ENCODE measurements around the gene SLC4A5.

The SLC4A5 gene

DNA sequence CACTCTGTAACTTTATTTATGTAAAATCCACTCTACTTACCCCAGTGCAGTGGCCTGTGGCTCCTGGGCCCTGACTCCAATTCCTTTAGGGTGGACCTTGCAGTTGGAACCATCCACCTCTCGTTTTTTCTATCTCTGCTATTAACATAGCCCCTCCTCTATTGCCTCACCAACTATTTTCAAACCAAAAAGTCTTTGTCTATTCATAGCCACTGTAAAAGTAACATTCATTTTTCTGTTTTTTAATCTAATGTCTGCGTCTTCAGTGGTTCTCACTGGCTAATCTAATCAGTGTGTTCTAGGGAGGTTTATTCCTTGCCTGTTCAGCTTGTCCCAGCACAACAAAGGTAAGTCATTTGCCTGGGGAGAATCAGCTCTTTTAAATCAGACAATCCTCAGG lies at the start of gene SLC4A5:
TSS of gene SLC4A5 (minus strand) at position 101 of the 400 bp plus-strand sequence. CDS start 28,393 bp downstream, outside the sequence.
- H3K4me1 ChIP-seq (ENCODE audit: insufficient read depth, low read length), result no peaks in the 10 kb centered on the region
- no peak within 1 kb of the TSS for H3K4me3 ChIP-seq (ENCODE audit: low read depth in 1 of 2, low read length in 2 of 2)
- H3K9ac ChIP-seq (ENCODE audit: low read length), result no peak within 1 kb of the TSS
- peaks cover 3% of the 10 kb centered on the region for H3K36me3 ChIP-seq (ENCODE audit: insufficient read depth, low read length)
- H3K27ac ChIP-seq (ENCODE audit: low read depth, low read length), result no peak within 1 kb of the TSS
- no peaks in the 10 kb centered on the region for H3K9me3 ChIP-seq (ENCODE audit: low read length)
- no peaks in the 10 kb centered on the region for H3K27me3 ChIP-seq (ENCODE audit: control insufficient read depth in 1 of 2, insufficient read depth in 2 of 2, low read length in 2 of 2)

DNA sequence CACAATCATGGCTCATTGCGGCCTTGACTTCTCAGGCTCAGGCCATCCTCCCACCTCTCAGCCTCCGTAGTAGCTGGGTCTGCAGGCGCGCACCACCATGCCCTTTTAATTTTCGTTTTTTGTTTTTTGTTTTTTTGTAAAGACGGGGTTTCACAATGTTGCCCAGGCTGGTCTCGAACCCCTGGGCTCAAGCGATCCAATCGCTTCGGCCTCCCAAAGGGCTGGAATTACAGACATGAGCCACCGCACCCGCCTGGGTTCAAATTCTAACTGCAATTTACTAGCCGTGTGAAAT lies 49.2 kb upstream of the SLC4A5 start:
- Histone ChIP-seq H3K27ac (ENCODE audit: low read depth, low read length) (peak overlapping the region; percentile 79), H3K36me3 (ENCODE audit: insufficient read depth, low read length) (no peaks in the 10 kb centered on the region), H3K4me1 (ENCODE audit: insufficient read depth, low read length) (peaks cover 36% of the 10 kb centered on the region), H3K4me3 (ENCODE audit: low read depth in 1 of 2, low read length in 2 of 2) (peak overlapping the region; percentile 72 to 80), H3K9ac (ENCODE audit: low read length) (no peak overlapping the region), H3K9me3 (ENCODE audit: low read length) (no peaks in the 10 kb centered on the region), H3K27me3 (ENCODE audit: control insufficient read depth in 1 of 2, insufficient read depth in 2 of 2, low read length in 2 of 2) (no peaks in the 10 kb centered on the region)

DNA sequence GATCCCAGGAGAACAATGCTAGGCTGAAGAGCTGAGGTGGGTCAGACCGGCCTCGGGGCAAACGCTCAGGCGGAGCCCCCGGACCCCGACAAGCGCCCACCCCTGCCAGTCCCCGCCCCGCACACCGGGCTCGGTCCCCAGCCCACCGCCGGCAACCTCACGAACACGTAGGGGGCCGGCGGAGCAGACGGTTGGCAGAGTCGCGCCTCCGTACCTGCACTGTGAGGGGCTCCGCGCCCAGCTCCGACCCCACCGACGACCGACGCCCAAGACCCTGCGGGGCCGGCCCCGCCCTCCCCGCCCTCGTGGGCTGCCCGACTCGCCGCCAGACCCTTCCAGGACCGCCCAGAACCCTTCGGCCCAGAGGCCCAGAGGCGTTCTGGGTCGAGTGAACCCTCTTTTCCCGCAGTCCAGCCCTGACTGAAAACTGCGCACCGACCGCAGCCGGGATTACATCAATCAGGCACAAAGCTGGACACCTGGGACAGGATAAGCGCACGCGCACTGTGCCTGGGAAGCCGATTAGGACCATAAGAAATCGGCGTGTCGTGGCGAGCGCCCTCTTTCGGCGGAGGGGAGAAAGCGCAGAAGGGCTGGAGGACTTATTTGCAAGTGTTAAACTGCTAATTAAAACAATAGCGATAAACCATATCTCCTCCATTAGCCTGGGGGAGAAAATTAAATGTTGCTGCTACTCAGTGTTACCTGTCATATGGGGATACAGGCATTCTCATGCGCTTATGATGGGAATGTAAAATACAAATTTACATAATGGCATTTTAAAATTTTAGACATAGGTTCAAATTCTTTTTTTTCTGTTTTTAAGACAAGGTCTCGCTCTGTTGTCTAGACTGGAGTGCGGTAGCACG lies 48.6 kb upstream of the SLC4A5 start:
- H3K36me3 ChIP-seq (ENCODE audit: insufficient read depth, low read length), result no peaks in the 10 kb centered on the region
- H3K4me1 ChIP-seq (ENCODE audit: insufficient read depth, low read length), result peaks cover 36% of the 10 kb centered on the region
- H3K4me3 ChIP-seq (ENCODE audit: low read depth in 1 of 2, low read length in 2 of 2), result peak overlapping the region; percentile 72 to 80
- H3K27me3 ChIP-seq (ENCODE audit: control insufficient read depth in 1 of 2, insufficient read depth in 2 of 2, low read length in 2 of 2), result no peaks in the 10 kb centered on the region
- H3K9ac ChIP-seq (ENCODE audit: low read length), result peak overlapping the region; percentile 66
- peak overlapping the region; percentile 79 for H3K27ac ChIP-seq (ENCODE audit: low read depth, low read length)
- H3K9me3 ChIP-seq (ENCODE audit: low read length), result no peaks in the 10 kb centered on the region

DNA sequence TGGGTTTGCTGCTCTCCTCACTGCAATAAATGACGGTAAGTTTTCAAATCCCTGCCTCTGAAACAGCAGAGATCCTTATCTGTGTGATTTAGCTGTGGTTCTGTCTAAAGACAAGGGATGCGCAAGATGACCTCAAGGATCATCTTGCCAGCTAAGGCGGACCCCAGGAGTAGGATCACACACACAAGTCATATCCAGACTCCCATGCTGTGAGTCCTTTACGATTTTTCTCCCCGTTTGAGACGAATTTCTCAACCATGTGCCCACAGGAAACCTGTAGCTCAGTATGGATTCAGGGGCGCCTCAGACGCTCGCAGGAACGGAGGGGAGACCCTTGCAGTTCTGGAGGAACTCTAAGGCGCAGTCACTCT lies 48.0 kb upstream of the SLC4A5 start:
- H3K4me1 ChIP-seq (ENCODE audit: insufficient read depth, low read length), result peaks cover 36% of the 10 kb centered on the region
- H3K9me3 ChIP-seq (ENCODE audit: low read length), result no peaks in the 10 kb centered on the region
- H3K27ac ChIP-seq (ENCODE audit: low read depth, low read length), result peak overlapping the region; percentile 79
- no peaks in the 10 kb centered on the region for H3K27me3 ChIP-seq (ENCODE audit: control insufficient read depth in 1 of 2, insufficient read depth in 2 of 2, low read length in 2 of 2)
- H3K4me3 ChIP-seq (ENCODE audit: low read depth in 1 of 2, low read length in 2 of 2), result peak overlapping the region; percentile 72 to 80
- H3K9ac ChIP-seq (ENCODE audit: low read length), result peak overlapping the region; percentile 66
- no peaks in the 10 kb centered on the region for H3K36me3 ChIP-seq (ENCODE audit: insufficient read depth, low read length)

GRCh38 chr2:74390606-74391005 lies 47.4 kb upstream of the SLC4A5 start:
- Histone ChIP-seq H3K36me3 (ENCODE audit: insufficient read depth, low read length) (no peaks in the 10 kb centered on the region), H3K27ac (ENCODE audit: low read depth, low read length) (no peak overlapping the region), H3K27me3 (ENCODE audit: control insufficient read depth in 1 of 2, insufficient read depth in 2 of 2, low read length in 2 of 2) (no peaks in the 10 kb centered on the region), H3K4me1 (ENCODE audit: insufficient read depth, low read length) (peaks cover 36% of the 10 kb centered on the region), H3K9ac (ENCODE audit: low read length) (peak overlapping the region; percentile 66), H3K4me3 (ENCODE audit: low read depth in 1 of 2, low read length in 2 of 2) (peak overlapping the region; percentile 72 to 80), H3K9me3 (ENCODE audit: low read length) (no peaks in the 10 kb centered on the region)

- Histone ChIP-seq H3K27me3 (ENCODE audit: control insufficient read depth in 1 of 2, insufficient read depth in 2 of 2, low read length in 2 of 2) (no peaks in the 10 kb centered on the region), H3K9ac (ENCODE audit: low read length) (no peak overlapping the region), H3K4me1 (ENCODE audit: insufficient read depth, low read length) (peaks cover 40% of the 10 kb centered on the region), H3K4me3 (ENCODE audit: low read depth in 1 of 2, low read length in 2 of 2) (no peak overlapping the region), H3K27ac (ENCODE audit: low read depth, low read length) (no peak overlapping the region), H3K9me3 (ENCODE audit: low read length) (no peaks in the 10 kb centered on the region), H3K36me3 (ENCODE audit: insufficient read depth, low read length) (peaks cover 5% of the 10 kb centered on the region)
These were observed 44.1 kb upstream of the SLC4A5 start for GRCh38 chr2:74387346-74387745.

DNA sequence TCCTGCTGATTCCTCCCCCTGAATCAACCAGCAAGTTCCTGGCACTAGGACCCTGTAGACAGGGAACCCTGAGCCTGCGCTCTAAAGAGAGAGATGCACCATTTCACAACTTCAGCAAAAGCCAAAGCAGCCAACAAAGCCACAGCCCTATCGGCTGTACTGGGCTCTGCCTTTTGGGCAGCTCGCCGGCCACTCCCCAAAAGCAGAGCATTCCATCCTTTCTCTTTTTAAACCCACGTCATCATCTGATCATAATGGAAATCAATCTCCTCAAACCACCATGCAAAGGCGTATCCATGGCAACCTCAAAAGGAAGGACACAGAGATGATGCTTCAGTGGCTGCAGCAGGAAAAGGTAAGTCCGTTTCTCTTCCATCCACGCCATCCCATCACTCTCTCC lies 42.2 kb upstream of the SLC4A5 start:
- peaks cover 5% of the 10 kb centered on the region for H3K36me3 ChIP-seq (ENCODE audit: insufficient read depth, low read length)
- H3K4me3 ChIP-seq (ENCODE audit: low read depth in 1 of 2, low read length in 2 of 2), result no peak overlapping the region
- peaks cover 45% of the 10 kb centered on the region for H3K4me1 ChIP-seq (ENCODE audit: insufficient read depth, low read length)
- H3K27me3 ChIP-seq (ENCODE audit: control insufficient read depth in 1 of 2, insufficient read depth in 2 of 2, low read length in 2 of 2), result no peaks in the 10 kb centered on the region
- no peak overlapping the region for H3K9ac ChIP-seq (ENCODE audit: low read length)
- no peaks in the 10 kb centered on the region for H3K9me3 ChIP-seq (ENCODE audit: low read length)
- no peak overlapping the region for H3K27ac ChIP-seq (ENCODE audit: low read depth, low read length)

GRCh38 chr2:74384051-74384450 lies 40.8 kb upstream of the SLC4A5 start:
- H3K9ac ChIP-seq (ENCODE audit: low read length), result no peak overlapping the region
- H3K4me1 ChIP-seq (ENCODE audit: insufficient read depth, low read length), result peaks cover 44% of the 10 kb centered on the region
- peaks cover 5% of the 10 kb centered on the region for H3K36me3 ChIP-seq (ENCODE audit: insufficient read depth, low read length)
- no peak overlapping the region for H3K27ac ChIP-seq (ENCODE audit: low read depth, low read length)
- H3K9me3 ChIP-seq (ENCODE audit: low read length), result no peaks in the 10 kb centered on the region
- H3K4me3 ChIP-seq (ENCODE audit: low read depth in 1 of 2, low read length in 2 of 2), result no peak overlapping the region
- no peaks in the 10 kb centered on the region for H3K27me3 ChIP-seq (ENCODE audit: control insufficient read depth in 1 of 2, insufficient read depth in 2 of 2, low read length in 2 of 2)

- H3K9ac ChIP-seq (ENCODE audit: low read length), result no peak overlapping the region
- peaks cover 5% of the 10 kb centered on the region for H3K36me3 ChIP-seq (ENCODE audit: insufficient read depth, low read length)
- peaks cover 40% of the 10 kb centered on the region for H3K4me1 ChIP-seq (ENCODE audit: insufficient read depth, low read length)
- no peak overlapping the region for H3K27ac ChIP-seq (ENCODE audit: low read depth, low read length)
- no peak overlapping the region for H3K4me3 ChIP-seq (ENCODE audit: low read depth in 1 of 2, low read length in 2 of 2)
- H3K9me3 ChIP-seq (ENCODE audit: low read length), result no peaks in the 10 kb centered on the region
- no peaks in the 10 kb centered on the region for H3K27me3 ChIP-seq (ENCODE audit: control insufficient read depth in 1 of 2, insufficient read depth in 2 of 2, low read length in 2 of 2)
These were observed 40.0 kb upstream of the SLC4A5 start for GRCh38 chr2:74383254-74383653.

DNA sequence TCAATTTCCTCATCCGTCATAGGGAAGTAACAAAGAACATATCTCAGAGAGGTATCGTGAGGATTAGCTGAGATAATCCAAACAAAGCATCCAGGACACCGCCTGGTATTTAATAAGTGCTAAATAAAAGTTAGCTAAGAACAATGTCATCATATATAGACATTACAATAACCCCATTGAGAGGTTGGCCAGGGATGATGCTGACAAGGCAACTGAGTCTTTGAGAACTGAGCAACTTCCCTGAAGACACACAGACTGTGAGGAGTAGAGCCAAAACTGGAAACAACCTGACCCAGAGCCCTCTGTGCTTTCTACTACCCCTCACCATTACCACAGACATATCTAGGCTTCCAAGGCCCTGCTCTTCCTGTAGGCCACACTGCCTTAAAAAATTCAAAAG lies 38.5 kb upstream of the SLC4A5 start:
- no peaks in the 10 kb centered on the region for H3K27me3 ChIP-seq (ENCODE audit: control insufficient read depth in 1 of 2, insufficient read depth in 2 of 2, low read length in 2 of 2)
- H3K36me3 ChIP-seq (ENCODE audit: insufficient read depth, low read length), result peaks cover 18% of the 10 kb centered on the region
- peaks cover 37% of the 10 kb centered on the region for H3K4me1 ChIP-seq (ENCODE audit: insufficient read depth, low read length)
- H3K27ac ChIP-seq (ENCODE audit: low read depth, low read length), result no peak overlapping the region
- H3K4me3 ChIP-seq (ENCODE audit: low read depth in 1 of 2, low read length in 2 of 2), result no peak overlapping the region
- no peak overlapping the region for H3K9ac ChIP-seq (ENCODE audit: low read length)
- H3K9me3 ChIP-seq (ENCODE audit: low read length), result no peaks in the 10 kb centered on the region

DNA sequence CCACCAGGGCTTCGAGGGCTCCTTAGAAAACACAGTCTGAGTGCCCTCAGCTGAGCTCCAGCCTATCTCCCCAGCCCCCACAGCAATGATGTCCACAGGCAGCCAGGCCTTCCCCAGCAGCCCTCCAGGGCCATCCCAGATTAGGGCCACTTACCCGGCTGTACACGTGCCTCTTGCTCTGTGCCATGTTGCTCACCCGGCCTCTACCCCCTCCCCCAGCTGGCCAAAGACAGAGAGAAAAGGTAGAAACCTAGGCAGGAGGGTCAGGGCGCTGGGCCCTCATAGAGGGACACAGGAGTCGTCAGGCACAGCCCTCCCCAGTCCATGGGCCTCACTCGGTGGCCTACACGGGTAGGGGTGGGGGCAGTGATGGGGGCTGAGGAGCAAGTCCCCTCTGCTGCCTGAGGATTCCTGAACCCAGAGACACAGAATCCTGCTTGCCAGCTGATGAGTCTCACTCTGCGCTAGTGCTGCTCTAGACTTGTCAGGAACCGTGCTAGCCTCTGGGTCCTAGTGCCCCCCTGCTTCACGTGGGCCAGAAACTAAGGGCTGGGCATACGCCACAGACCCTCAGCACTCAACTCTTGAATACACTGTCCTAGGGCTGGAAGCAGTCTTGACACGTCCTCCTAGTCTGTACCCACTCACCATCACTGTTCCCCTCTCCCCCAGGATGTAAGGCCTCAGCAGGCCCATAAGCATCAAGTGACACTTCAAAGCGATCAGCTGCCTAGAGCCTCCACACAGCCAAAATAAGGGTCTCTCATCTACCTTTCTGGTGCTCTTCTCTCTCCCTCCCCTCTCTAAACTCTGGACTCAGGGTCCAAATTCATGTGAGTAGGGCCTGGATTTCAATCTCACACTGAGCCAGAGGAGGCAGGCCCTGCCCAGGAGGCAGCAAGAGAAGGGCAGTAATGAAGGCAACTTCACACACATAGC lies 36.9 kb upstream of the SLC4A5 start, which contains the start of gene DCTN1:
TSS of gene DCTN1 (minus strand) at position 461 of the 939 bp plus-strand sequence. CDS start at position 187, 274 bp downstream.
- H3K36me3 ChIP-seq (ENCODE audit: insufficient read depth, low read length), result peaks cover 30% of the 10 kb centered on the region
- H3K4me1 ChIP-seq (ENCODE audit: insufficient read depth, low read length), result peaks cover 37% of the 10 kb centered on the region
- H3K4me3 ChIP-seq (ENCODE audit: low read depth in 1 of 2, low read length in 2 of 2), result peak within 1 kb of the TSS; percentile 30 to 65
- peak within 1 kb of the TSS; percentile 35 for H3K9ac ChIP-seq (ENCODE audit: low read length)
- H3K27me3 ChIP-seq (ENCODE audit: control insufficient read depth in 1 of 2, insufficient read depth in 2 of 2, low read length in 2 of 2), result no peaks in the 10 kb centered on the region
- peak within 1 kb of the TSS; percentile 51 for H3K27ac ChIP-seq (ENCODE audit: low read depth, low read length)
- no peaks in the 10 kb centered on the region for H3K9me3 ChIP-seq (ENCODE audit: low read length)
